AML-193 (cell line): ENCODE data around the gene COL8A2.
"Not testable (repeated sequence)": the region's sequence is repeated elsewhere in the genome, so short reads cannot be mapped to it uniquely, and the experiment has no call there.

Experiments
- DNase-seq, 2 experiments: peaks; one replicate each; lab custom pipeline; 2025; lab: John Stamatoyannopoulos, UW

The COL8A2 gene

GRCh38 chr1:36125129-36125991 lies at the start of gene COL8A2:
Gene COL8A2 (minus strand): TSS chr1:36125222. CDS start chr1:36100242, 24,980 bp downstream.
- DNase-seq, result no peak

DNA sequence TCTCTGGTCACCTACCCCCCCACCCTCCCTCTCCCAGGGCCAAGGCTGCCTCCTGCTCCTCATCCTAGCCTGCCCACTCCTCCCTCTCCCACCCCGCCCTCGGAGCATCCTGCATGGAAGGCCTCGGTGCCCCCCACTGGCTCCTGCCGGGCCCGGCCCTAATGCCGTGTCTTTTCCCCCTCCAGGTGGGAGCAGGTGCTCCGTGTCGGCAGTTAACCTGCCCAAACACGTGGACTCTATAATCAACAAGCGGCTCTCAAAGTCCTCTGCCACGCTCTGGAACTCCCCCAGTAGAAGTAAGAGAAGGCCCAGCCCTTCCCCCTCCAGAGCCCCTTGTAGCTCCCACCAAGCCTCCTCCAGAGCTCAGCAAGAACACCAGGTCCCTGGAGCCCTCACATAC lies 49.7 kb upstream of the COL8A2 start:
- DNase-seq, result no peak

GRCh38 chr1:36172983-36173382 lies 48.0 kb upstream of the COL8A2 start:
- no peak for DNase-seq

DNA sequence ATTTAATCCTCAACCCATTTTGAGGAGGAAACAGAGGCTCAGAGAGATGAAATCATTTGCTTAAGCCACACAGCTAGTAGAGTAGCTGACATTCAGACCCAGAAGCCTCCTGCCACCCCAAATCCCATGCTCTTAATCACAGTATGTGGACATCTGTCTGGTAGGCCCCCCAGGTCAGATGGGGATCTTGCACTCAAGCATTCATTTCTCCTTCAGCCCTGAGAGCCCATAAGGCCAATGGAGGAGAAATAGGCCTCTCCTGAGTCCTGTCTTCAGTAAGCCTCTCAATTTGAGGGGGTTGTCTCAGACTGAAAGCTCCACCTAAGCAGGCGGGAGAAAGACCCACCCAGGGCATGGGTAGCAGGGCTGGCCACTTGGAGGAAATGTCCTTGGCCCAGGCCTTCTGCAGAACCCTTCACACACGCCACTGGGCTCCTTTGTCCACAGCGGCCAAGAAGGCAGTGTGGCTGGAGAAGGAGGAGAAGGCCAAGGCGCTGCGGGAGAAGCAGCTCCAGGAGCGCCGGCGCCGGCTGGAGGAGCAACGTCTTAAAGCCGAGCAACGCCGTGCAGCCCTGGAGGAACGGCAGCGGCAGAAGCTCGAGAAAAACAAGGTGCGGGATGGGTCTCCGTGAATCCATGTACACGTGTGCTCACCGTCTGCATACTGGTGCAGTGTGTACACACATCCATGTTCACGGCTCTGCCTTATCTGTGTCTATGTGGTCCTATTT lies 47.2 kb upstream of the COL8A2 start:
- no peak for DNase-seq

DNA sequence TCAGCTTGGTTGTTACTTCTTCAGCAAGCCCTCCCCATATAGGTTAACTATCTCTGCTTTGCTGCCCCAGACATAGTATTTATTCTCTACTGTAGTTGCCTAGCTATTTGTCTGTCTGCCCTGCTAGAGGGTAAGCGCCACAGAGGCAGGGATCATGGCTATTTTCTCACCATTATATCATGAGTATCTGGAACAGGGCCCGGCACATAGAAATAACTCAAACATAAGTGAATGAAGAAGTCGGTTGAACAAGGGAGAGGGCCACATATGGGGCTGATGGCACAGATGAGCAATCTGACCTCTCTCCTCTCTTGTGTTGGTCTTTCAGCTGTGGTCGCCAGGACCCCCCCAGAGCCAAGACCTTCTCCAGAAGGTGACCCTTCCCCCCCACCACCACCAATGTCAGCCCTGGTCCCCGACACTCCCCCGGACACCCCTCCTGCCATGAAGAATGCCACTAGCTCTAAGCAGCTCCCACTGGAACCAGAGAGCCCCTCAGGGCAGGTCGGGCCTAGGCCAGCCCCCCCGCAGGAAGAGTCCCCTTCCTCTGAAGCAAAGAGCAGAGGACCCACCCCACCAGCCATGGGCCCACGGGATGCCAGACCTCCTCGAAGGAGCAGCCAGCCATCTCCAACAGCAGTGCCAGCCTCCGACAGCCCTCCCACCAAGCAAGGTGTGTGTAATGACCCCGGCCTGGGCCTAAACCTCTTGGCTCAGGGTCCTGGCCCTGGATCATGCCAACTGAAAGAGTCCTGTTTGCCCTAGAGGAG lies 45.8 kb upstream of the COL8A2 start:
- no peak for DNase-seq

DNA sequence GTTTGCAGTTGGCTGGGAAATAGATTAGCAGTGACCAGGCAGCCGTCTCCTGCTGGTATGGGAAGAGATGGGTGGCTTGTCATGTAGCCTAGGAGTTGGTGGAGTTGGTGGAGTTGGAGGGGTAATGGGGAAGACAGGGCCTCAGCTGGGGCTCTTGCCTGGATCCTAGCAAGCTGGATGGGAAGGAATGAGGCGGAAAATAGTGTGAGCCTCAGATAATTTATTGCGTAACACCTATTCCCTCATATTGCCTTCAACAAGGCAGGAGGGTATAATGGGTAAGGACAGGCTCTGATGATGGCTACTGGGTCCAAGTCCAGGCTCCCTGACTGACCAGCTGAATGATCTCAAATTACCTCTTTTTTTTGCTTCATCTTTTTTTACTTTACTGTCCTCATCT lies 43.5 kb upstream of the COL8A2 start:
- no peak for DNase-seq

DNA sequence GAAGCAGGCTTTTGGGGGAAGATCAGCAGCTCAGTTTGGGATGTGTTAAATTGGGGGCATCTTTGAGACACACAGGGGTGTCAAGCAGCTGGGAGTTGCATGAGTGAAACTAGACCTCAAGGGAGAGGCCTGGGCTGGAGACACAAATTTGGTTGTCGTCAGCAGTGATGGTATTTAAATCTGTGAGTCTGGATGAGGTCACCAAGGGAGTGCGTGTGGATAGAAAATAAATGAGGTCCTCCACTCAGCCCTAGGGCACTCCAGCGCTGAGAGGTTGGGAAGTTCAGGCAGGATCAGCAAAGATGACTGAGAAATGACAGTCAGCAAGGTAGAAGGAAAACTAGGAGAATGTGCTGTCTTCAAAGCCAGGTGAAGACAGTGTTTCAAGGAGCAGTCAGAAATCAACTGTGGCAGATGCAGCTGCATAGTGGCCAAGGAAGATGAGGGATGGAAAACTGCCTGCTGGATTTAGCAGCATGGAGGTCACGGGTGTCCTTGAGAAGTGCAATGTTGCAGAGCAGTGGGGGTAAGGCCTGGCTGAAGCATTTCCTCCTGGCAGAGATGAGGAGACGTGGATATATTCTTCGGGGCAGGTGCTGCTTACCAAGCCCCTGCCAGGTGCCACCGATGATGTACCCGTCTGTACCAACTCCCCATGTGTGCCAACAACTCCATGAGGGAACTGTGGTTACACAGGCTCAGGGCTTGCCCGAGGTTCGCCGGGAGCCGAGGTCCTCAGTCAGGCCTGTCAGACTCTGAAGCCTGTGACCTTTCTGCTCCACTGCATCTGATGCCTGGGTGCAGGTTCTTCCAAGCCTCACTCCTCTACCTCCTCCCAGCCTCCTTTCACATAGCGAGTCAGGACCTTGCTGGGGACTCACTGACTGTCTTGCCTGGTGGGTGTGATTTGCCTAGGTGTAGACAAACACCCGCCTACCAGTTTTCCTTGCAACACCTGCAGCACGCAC lies 42.2 kb upstream of the COL8A2 start:
- DNase-seq, result no peak

- no peak for DNase-seq
These were observed 41.1 kb upstream of the COL8A2 start for GRCh38 chr1:36166136-36166535.

GRCh38 chr1:36165145-36165544 lies 40.1 kb upstream of the COL8A2 start:
- DNase-seq, result no peak

DNA sequence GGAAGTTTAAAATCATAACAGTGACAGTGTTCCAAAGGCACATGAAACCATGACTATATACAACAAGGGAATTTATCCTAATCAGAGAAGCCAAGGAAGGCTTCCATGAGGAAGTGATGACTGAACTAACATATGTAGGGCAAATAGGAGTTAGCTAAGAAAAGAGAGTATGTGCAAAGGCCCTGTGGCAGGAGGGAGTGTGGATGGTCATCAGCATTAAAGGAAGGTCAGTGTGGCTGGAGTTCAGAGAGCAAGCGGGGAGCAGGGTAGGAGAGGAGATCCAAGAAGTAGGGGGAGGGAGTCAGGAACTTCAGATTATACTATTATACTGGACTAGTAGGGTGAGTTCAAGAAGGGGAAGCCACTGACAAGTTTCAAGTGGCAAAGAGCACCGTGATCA lies 39.3 kb upstream of the COL8A2 start:
- DNase-seq, result no peak

DNA sequence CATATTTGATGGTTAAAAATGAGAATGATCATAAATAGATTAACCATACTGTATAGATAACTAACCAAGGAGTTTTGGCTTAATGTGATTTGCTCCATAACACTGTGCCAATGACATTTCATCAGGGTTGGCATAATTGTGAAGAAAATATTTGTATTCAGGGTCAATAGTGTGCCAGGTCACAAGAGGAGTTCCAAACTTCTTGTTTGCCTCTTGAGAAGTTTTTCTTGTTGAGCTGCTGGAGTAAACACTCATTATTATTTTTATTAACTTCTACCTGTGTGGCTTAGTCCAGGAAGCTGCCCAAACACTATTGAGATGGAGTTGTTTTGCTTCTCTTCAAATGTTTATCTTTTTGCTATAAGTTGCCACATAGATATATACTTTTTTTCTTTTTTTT lies 38.4 kb upstream of the COL8A2 start:
- no peak for DNase-seq

- no peak for DNase-seq
These were observed 37.7 kb upstream of the COL8A2 start for GRCh38 chr1:36162680-36163239.

GRCh38 chr1:36161641-36162531 lies 36.9 kb upstream of the COL8A2 start:
- peak; percentile 54 to 65 for DNase-seq

DNA sequence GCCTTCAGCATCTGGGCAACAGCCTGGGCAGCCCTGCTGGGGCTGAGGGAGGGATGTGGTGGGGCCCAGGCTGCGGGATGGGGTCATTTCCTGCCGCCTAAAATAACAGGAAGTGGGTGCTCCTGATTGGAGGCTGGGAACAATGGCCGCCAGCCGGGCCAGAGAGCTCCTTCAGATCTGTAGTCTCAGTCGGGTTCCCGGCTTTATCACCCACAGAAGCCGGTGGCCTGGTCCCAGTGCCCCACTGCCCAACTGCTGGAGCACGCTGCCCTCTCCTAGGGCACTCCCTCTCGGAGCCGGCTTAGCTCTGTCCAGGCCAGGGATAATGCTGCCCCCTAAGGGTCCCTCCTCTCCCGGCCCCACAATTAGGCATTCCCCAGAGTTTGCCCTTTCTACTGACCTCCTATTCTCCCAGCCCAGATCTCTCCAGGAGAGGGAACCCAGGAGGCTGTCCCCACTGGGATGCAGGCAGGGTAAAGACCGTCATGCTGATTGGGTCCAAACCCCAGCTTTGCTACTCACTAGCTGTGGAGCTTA lies 36.0 kb upstream of the COL8A2 start:
- peak; percentile 52 to 62 for DNase-seq

DNA sequence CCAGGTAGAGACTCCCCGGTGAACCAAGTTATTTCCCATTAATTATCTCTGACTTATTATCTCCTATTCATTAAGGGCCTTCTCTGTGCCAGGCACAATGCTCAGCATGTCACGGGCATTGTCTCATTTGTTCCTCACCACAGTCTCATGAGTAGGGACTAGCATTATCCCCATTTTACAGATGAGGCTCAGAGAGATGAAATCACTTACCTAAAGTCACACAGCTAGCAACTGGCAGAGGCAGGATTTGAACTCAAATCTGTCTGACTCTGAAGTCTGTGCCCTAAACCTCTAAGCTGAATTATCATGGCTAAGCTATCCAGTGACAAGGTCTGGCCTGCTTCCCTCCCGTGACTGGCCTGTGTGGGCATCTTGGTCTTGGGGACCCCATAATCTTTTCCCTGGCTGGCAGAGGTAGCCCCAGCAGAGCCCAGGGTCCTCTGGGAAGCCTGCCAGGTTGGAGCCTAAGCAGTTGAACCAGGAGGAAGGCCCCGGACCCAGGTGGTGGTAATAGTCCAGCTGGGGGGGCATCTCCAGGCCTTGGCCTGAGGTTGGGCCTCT lies 35.4 kb upstream of the COL8A2 start:
- DNase-seq, result no peak

- DNase-seq, result no peak
These were observed 34.8 kb upstream of the COL8A2 start for GRCh38 chr1:36159614-36160387.

- DNase-seq, result not testable (repeated sequence)
These were observed 33.8 kb upstream of the COL8A2 start for GRCh38 chr1:36158827-36159252.
